Type B pancreatic cell (in vitro differentiated cells): ENCODE results near the gene FNDC5. TPM values are rescaled to one million over a fixed set of nuclear protein-coding genes. Genes with fewer than 3 reads are reported as not detected.

ENCODE experiments used
- DNase-seq: peaks from one replicate; pipeline ENCODE4 v3.0.0; 2021; ENCODE audit warnings: mixed read lengths; ENCODE audit not compliant: unreplicated experiment; ENCODE audit errors: extremely low spot score
- H3K27ac Mint-ChIP-seq: 2 replicates; pipeline ENCODE4 v1.8.0; 2021; ENCODE audit warnings: mild to moderate bottlenecking, mixed read lengths
- H3K27me3 Mint-ChIP-seq: 2 replicates; pipeline ENCODE4 v1.8.0; 2021; ENCODE audit warnings: mixed read lengths
- H3K36me3 Mint-ChIP-seq: 2 replicates; pipeline ENCODE4 v1.8.0; 2021; ENCODE audit warnings: mixed read lengths
- H3K4me1 Mint-ChIP-seq: one replicate; pipeline ENCODE4 v1.8.0; 2021; ENCODE audit warnings: mixed read lengths; ENCODE audit not compliant: unreplicated experiment
- H3K4me3 Mint-ChIP-seq: 2 replicates; pipeline ENCODE4 v1.8.0; 2021; ENCODE audit warnings: mild to moderate bottlenecking, mixed read lengths
- H3K9me3 Mint-ChIP-seq: 2 replicates; pipeline ENCODE4 v1.8.0; 2021; ENCODE audit warnings: mixed read lengths
- total RNA-seq: library from RNA; stranded (reverse); gene quantifications from 2 replicates; pipeline ENCODE4 v1.2.1, GENCODE V29; 2021; ENCODE audit warnings: low replicate concordance
- TF ChIP-seq, protein P1 (sequence below): fragments of 200-600 bp; sonication (generic); conservative IDR thresholded peaks from 2 replicates; pipeline ENCODE4 v1.5.0; 2021; ENCODE audit warnings: antibody characterized with exemption, mild to moderate bottlenecking

The FNDC5 gene
- total RNA-seq, 1 donor from 2014 or later: 49.9 TPM

DNA sequence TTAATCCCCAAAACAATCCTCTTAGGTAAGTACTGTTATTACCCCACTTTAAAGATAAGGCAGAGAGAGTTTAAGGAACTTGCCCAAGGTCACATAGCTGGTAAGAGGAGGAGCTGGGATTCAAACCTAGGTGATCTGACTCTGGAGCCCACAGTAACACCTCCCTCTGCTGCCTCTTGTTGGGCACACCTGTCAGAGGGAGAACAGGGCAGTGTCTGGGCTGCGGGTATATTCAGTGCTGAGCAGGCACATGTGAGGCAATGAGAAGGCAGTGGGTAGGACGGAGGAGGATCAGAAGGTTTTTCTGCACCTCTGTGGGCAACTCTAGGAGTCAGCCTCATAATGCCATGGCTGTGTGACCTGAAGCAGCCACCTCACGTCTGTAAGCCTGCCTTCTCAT, 17.4 kb upstream of the FNDC5 start:
- Mint-ChIP-seq H3K4me3 (no peak overlapping the region), H3K27ac (no peak overlapping the region), H3K27me3 (peaks cover 78% of the 10 kb centered on the region), H3K9me3 (no peaks in the 10 kb centered on the region), H3K4me1 (peaks cover 20% of the 10 kb centered on the region), H3K36me3 (no peaks in the 10 kb centered on the region)
- TF ChIP-seq, protein P1, sequence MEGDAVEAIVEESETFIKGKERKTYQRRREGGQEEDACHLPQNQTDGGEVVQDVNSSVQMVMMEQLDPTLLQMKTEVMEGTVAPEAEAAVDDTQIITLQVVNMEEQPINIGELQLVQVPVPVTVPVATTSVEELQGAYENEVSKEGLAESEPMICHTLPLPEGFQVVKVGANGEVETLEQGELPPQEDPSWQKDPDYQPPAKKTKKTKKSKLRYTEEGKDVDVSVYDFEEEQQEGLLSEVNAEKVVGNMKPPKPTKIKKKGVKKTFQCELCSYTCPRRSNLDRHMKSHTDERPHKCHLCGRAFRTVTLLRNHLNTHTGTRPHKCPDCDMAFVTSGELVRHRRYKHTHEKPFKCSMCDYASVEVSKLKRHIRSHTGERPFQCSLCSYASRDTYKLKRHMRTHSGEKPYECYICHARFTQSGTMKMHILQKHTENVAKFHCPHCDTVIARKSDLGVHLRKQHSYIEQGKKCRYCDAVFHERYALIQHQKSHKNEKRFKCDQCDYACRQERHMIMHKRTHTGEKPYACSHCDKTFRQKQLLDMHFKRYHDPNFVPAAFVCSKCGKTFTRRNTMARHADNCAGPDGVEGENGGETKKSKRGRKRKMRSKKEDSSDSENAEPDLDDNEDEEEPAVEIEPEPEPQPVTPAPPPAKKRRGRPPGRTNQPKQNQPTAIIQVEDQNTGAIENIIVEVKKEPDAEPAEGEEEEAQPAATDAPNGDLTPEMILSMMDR: no peak
- no peak for DNase-seq

GRCh38 chr1:32887623-32888022, 16.9 kb upstream of the FNDC5 start:
- Mint-ChIP-seq H3K4me3 (peak overlapping the region; percentile 44), H3K36me3 (no peaks in the 10 kb centered on the region), H3K9me3 (no peaks in the 10 kb centered on the region), H3K27me3 (peaks cover 77% of the 10 kb centered on the region), H3K4me1 (peaks cover 19% of the 10 kb centered on the region), H3K27ac (no peak overlapping the region)
- DNase-seq: no peak
- TF ChIP-seq, protein P1: no peak

GRCh38 chr1:32886828-32887414, 16.2 kb upstream of the FNDC5 start:
- Mint-ChIP-seq H3K4me1 (peaks cover 14% of the 10 kb centered on the region), H3K9me3 (no peaks in the 10 kb centered on the region), H3K4me3 (no peak overlapping the region)

GRCh38 chr1:32886004-32886827, 15.5 kb upstream of the FNDC5 start, which contains the start of gene HPCA:
Gene HPCA (plus strand): TSS chr1:32886491. CDS start chr1:32888899, 2,408 bp downstream.
- peak; percentile 84 for DNase-seq
- H3K9me3 Mint-ChIP-seq: no peaks in the 10 kb centered on the region

More at GRCh38 chr1:32886828-32887414, 16.2 kb upstream of the FNDC5 start:
- peaks cover 70% of the 10 kb centered on the region for H3K27me3 Mint-ChIP-seq
- H3K27ac Mint-ChIP-seq: no peak overlapping the region
- no peak for DNase-seq
- no peaks in the 10 kb centered on the region for H3K36me3 Mint-ChIP-seq
- TF ChIP-seq, protein P1: peak; percentile 2

DNA sequence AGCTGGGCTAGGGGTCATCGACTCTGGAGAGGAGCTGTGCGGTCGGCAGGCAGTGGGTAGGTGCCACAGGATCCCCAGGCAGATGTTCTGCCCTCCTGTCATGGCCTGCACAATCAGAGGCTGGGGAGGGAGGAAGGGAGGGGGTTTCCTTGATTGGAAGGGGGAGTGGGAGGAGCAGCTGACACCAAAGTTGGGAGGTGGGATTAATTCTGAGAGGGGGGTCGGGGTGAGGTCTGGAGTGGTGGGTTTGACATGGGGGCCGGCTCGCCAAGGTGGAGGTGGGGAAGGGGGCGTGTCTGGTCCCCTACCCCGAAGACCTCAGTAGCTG, 14.9 kb upstream of the FNDC5 start:
- no peak overlapping the region for H3K27ac Mint-ChIP-seq
- TF ChIP-seq, protein P1: no peak
- H3K27me3 Mint-ChIP-seq: peaks cover 61% of the 10 kb centered on the region
- peak overlapping the region; percentile 81 for H3K4me3 Mint-ChIP-seq
- H3K9me3 Mint-ChIP-seq: no peaks in the 10 kb centered on the region
- H3K4me1 Mint-ChIP-seq: peaks cover 14% of the 10 kb centered on the region
- H3K36me3 Mint-ChIP-seq: no peaks in the 10 kb centered on the region
- no peak for DNase-seq

More at GRCh38 chr1:32886004-32886827, 15.5 kb upstream of the FNDC5 start, which contains the start of gene HPCA:
- Mint-ChIP-seq H3K4me1 (peaks cover 14% of the 10 kb centered on the region), H3K27ac (no peak within 1 kb of the TSS), H3K36me3 (no peaks in the 10 kb centered on the region), H3K27me3 (peaks cover 67% of the 10 kb centered on the region), H3K4me3 (peak within 1 kb of the TSS; percentile 81)
- TF ChIP-seq, protein P1: peak; percentile 68
